ENCODE measurements around the gene KPTN. TPM values are rescaled to one million over a fixed set of nuclear protein-coding genes. Genes with fewer than 3 reads are reported as not detected.

KPTN gene
- total RNA-seq, 2 donors from 2014 or later = 3.1 to 4.6 TPM

GRCh38 chr19:47456721-47457474, 27.1 kb downstream of the KPTN start:
- 71 to 82% methylated on average over 22 to 60 of the region's 77 CpGs for WGBS, 2 donors
- Histone ChIP-seq H3K9me3 (peaks cover 0 to 8% (median 0%) of the 10 kb centered on the region in 3 donors), H3K27ac (no peak overlapping the region), H3K36me3 (replicated peaks in 1 of 2; ENCODE audit: insufficient read depth in 1 of 2, low read depth in 2 of 2) (no peaks in the 10 kb centered on the region), H3K4me3 (no peak overlapping the region), H3K27me3 (no peaks in the 10 kb centered on the region), H3K4me1 (no peaks in the 10 kb centered on the region)
- intact Hi-C loops (cut with DNase I) = no loop called here
- DNase-seq = no peak
- no peak for TF ChIP-seq POLR2A (IDR thresholded peaks at IDR 0.05)
- TF ChIP-seq, protein P1, sequence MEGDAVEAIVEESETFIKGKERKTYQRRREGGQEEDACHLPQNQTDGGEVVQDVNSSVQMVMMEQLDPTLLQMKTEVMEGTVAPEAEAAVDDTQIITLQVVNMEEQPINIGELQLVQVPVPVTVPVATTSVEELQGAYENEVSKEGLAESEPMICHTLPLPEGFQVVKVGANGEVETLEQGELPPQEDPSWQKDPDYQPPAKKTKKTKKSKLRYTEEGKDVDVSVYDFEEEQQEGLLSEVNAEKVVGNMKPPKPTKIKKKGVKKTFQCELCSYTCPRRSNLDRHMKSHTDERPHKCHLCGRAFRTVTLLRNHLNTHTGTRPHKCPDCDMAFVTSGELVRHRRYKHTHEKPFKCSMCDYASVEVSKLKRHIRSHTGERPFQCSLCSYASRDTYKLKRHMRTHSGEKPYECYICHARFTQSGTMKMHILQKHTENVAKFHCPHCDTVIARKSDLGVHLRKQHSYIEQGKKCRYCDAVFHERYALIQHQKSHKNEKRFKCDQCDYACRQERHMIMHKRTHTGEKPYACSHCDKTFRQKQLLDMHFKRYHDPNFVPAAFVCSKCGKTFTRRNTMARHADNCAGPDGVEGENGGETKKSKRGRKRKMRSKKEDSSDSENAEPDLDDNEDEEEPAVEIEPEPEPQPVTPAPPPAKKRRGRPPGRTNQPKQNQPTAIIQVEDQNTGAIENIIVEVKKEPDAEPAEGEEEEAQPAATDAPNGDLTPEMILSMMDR (IDR thresholded peaks at IDR 0.05) = no peak
- ATAC-seq = no peak

GRCh38 chr19:47450478-47450877, 33.5 kb downstream of the KPTN start:
- ATAC-seq (no peak), DNase-seq (no peak)
- intact Hi-C loops (cut with DNase I) = no loop called here
- no peak for TF ChIP-seq POLR2A (IDR thresholded peaks at IDR 0.05)
- 63 to 66% methylated on average over 7 of the region's 7 CpGs for WGBS, 2 donors
- Histone ChIP-seq H3K4me3 (no peak overlapping the region), H3K27ac (no peak overlapping the region), H3K4me1 (peaks cover 18% of the 10 kb centered on the region), H3K9me3 (peaks cover 0 to under 1% (median 0%) of the 10 kb centered on the region in 3 donors), H3K27me3 (peaks cover 0 to 3% of the 10 kb centered on the region in 2 donors), H3K36me3 (replicated peaks in 1 of 2; ENCODE audit: insufficient read depth in 1 of 2, low read depth in 2 of 2) (no peaks in the 10 kb centered on the region)

DNA sequence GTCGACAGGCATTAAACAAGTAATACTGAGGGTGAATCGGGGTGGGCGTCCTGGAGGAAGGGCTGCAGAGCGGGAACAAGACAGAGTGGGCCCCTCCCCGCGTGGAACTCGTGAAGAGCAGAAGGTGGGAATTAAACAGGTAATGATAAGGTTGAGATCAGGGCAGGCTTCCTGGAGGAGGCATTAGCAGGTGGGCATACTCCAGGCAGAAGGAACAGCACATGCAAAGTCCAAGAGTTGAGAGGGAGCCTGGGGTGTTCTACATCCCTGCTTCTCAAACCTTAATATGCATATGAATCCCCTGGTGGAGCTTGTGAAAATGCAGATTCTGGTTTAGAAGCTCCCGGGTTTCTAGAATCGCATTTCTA, 35.7 kb downstream of the KPTN start:
- Histone ChIP-seq H3K27ac (no peak overlapping the region), H3K36me3 (replicated peaks in 1 of 2; ENCODE audit: insufficient read depth in 1 of 2, low read depth in 2 of 2) (no peaks in the 10 kb centered on the region), H3K4me3 (no peak overlapping the region), H3K27me3 (peaks cover 0 to 3% of the 10 kb centered on the region in 2 donors), H3K4me1 (peaks cover 18% of the 10 kb centered on the region), H3K9me3 (no peaks in the 10 kb centered on the region)
- TF ChIP-seq POLR2A (IDR thresholded peaks at IDR 0.05) = no peak
- TF ChIP-seq, protein P1 (IDR thresholded peaks at IDR 0.05) = no peak
- intact Hi-C loops (cut with DNase I) = no loop called here
- WGBS, 2 donors = 58 to 63% methylated on average over 9 of the region's 9 CpGs
- ATAC-seq (no peak), DNase-seq (no peak)

- 35 to 43% methylated on average over 42 to 78 of the region's 95 CpGs for WGBS, 2 donors
- H3K4me1 ChIP-seq = peaks cover 18% of the 10 kb centered on the region
- peaks cover 0 to 3% of the 10 kb centered on the region in 2 donors for H3K27me3 ChIP-seq
- ATAC-seq = peak; percentile 33
- intact Hi-C loops (cut with DNase I) = no loop called here
- H3K4me3 ChIP-seq = no peak overlapping the region
- no peaks in the 10 kb centered on the region for H3K36me3 ChIP-seq (replicated peaks in 1 of 2; ENCODE audit: insufficient read depth in 1 of 2, low read depth in 2 of 2)
- DNase-seq = peak in 2 of 4 donors; percentile 25 to 34
- TF ChIP-seq, protein P1 (IDR thresholded peaks at IDR 0.05) = no peak
- TF ChIP-seq POLR2A (IDR thresholded peaks at IDR 0.05) = no peak
- H3K27ac ChIP-seq = no peak overlapping the region
- no peaks in the 10 kb centered on the region for H3K9me3 ChIP-seq
These were observed 36.3 kb downstream of the KPTN start for GRCh38 chr19:47447470-47448359.

All from body of pancreas (tissue), 4 donors.